ENCODE data around the gene TMEM273. TPM values are rescaled to one million over a fixed set of nuclear protein-coding genes. Genes with fewer than 3 reads are reported as not detected.

The TMEM273 gene
- total RNA-seq, 1 donor from 2014 or later, result not detected

- no peak for DNase-seq (ENCODE audit: low spot score, unreplicated experiment)
- no peaks in the 10 kb centered on the region for H3K9me3 Mint-ChIP-seq (ENCODE audit: low read depth)
- peaks cover 13% of the 10 kb centered on the region for H3K27me3 Mint-ChIP-seq
- H3K4me3 Mint-ChIP-seq (ENCODE audit: low read depth), result no peak overlapping the region
- no peak overlapping the region for H3K27ac Mint-ChIP-seq
- TF ChIP-seq CTCF (IDR thresholded peaks at IDR 0.05; ENCODE audit: unreplicated experiment), result no peak
- no peaks in the 10 kb centered on the region for H3K36me3 Mint-ChIP-seq (ENCODE audit: insufficient read depth)
- peaks cover 2% of the 10 kb centered on the region for H3K4me1 Mint-ChIP-seq (ENCODE audit: low read depth)
Observed at GRCh38 chr10:49182776-49183175, 5.4 kb downstream of the TMEM273 start.

GRCh38 chr10:49180444-49180860 is 7.7 kb downstream of the TMEM273 start:
- no peak for DNase-seq (ENCODE audit: low spot score, unreplicated experiment)
- Mint-ChIP-seq H3K27me3 (peaks cover 7% of the 10 kb centered on the region), H3K4me1 (ENCODE audit: low read depth) (peaks cover 4% of the 10 kb centered on the region), H3K27ac (no peak overlapping the region), H3K4me3 (ENCODE audit: low read depth) (no peak overlapping the region), H3K9me3 (ENCODE audit: low read depth) (no peaks in the 10 kb centered on the region), H3K36me3 (ENCODE audit: insufficient read depth) (no peaks in the 10 kb centered on the region)
- no peak for TF ChIP-seq CTCF (IDR thresholded peaks at IDR 0.05; ENCODE audit: unreplicated experiment)

- no peaks in the 10 kb centered on the region for H3K9me3 Mint-ChIP-seq (ENCODE audit: low read depth)
- no peak overlapping the region for H3K27ac Mint-ChIP-seq
- H3K27me3 Mint-ChIP-seq, result peaks cover 7% of the 10 kb centered on the region
- DNase-seq (ENCODE audit: low spot score, unreplicated experiment), result no peak
- H3K4me1 Mint-ChIP-seq (ENCODE audit: low read depth), result peaks cover 7% of the 10 kb centered on the region
- no peak overlapping the region for H3K4me3 Mint-ChIP-seq (ENCODE audit: low read depth)
- no peak for TF ChIP-seq CTCF (IDR thresholded peaks at IDR 0.05; ENCODE audit: unreplicated experiment)
- H3K36me3 Mint-ChIP-seq (ENCODE audit: insufficient read depth), result no peaks in the 10 kb centered on the region
Observed at GRCh38 chr10:49179699-49180443, 8.3 kb downstream of the TMEM273 start.

- H3K4me3 Mint-ChIP-seq (ENCODE audit: low read depth), result no peak overlapping the region
- H3K4me1 Mint-ChIP-seq (ENCODE audit: low read depth), result peaks cover 9% of the 10 kb centered on the region
- H3K36me3 Mint-ChIP-seq (ENCODE audit: insufficient read depth), result no peaks in the 10 kb centered on the region
- no peak overlapping the region for H3K27ac Mint-ChIP-seq
- H3K27me3 Mint-ChIP-seq, result peaks cover 7% of the 10 kb centered on the region
- TF ChIP-seq CTCF (IDR thresholded peaks at IDR 0.05; ENCODE audit: unreplicated experiment), result no peak
- no peak for DNase-seq (ENCODE audit: low spot score, unreplicated experiment)
- H3K9me3 Mint-ChIP-seq (ENCODE audit: low read depth), result no peaks in the 10 kb centered on the region
Observed at GRCh38 chr10:49178489-49179471, 9.4 kb downstream of the TMEM273 start.

All from progenitor cell of endocrine pancreas (in vitro differentiated cells).